Keratinocyte (primary cell): ENCODE measurements around the gene CPT1B. TPM values are rescaled to one million over a fixed set of nuclear protein-coding genes. Genes with fewer than 3 reads are reported as not detected.

Experiments
- DNase-seq: peaks from one replicate; pipeline ENCODE4 v3.0.0-alpha.2; 2011; ENCODE audit warnings: low read depth, missing footprints, low spot score
- FAIRE-seq: peaks from 2 replicates; lab custom pipeline; 2011; peaks lifted over from hg19 to GRCh38; lab: Jason Lieb, UNC
- H2AFZ ChIP-seq: 2 replicates; pipeline ENCODE4 v1.6.0; 2012; ENCODE audit warnings: low read length, control low read depth, inconsistent platforms; ENCODE audit not compliant: control insufficient read depth
- H3K27ac ChIP-seq: 2 replicates; pipeline ENCODE4 v1.5.1; 2011; ENCODE audit warnings: low read length; ENCODE audit not compliant: control insufficient read depth, insufficient read depth
- H3K27me3 ChIP-seq: 3 replicates; pipeline ENCODE4 v1.6.0; 2011; ENCODE audit warnings: low read length; ENCODE audit not compliant: control insufficient read depth, insufficient read depth; ENCODE audit errors: extremely low read depth
- H3K36me3 ChIP-seq, 2 experiments: 2 replicates in 1 of 2; 3 replicates in 1 of 2; pipeline ENCODE4 v1.5.1; 2011; ENCODE audit warnings: low read length in 2 of 2, mild to moderate bottlenecking in 1 of 2; ENCODE audit not compliant: control insufficient read depth in 2 of 2, insufficient read depth in 2 of 2; ENCODE audit errors: extremely low read depth in 1 of 2
- H3K4me1 ChIP-seq: 3 replicates; pipeline ENCODE4 v1.5.1; 2011; ENCODE audit warnings: low read length; ENCODE audit not compliant: control insufficient read depth, insufficient read depth; ENCODE audit errors: extremely low read depth
- H3K4me2 ChIP-seq: 3 replicates; pipeline ENCODE4 v1.6.0; 2011; ENCODE audit warnings: low read depth, low read length; ENCODE audit not compliant: control insufficient read depth, insufficient read depth; ENCODE audit errors: extremely low read depth
- H3K4me3 ChIP-seq, 3 experiments: fragments of 200-600 bp in 1 of 3; sonication (generic) in 1 of 3; 2 replicates in 2 of 3; 3 replicates in 1 of 3; pipeline ENCODE4 v1.5.1; 2011 to 2016; ENCODE audit warnings: low read length in 3 of 3, mild to moderate bottlenecking in 3 of 3, control low read depth in 2 of 3, inconsistent platforms in 1 of 3, low read depth in 1 of 3, mixed read lengths in 1 of 3, mixed run types in 1 of 3, moderate library complexity in 1 of 3; ENCODE audit not compliant: control insufficient read depth in 2 of 3, insufficient read depth in 2 of 3; ENCODE audit errors: extremely low read depth in 1 of 3
- H3K79me2 ChIP-seq: 2 replicates; pipeline ENCODE4 v1.6.0; 2012; ENCODE audit warnings: low read length; ENCODE audit not compliant: control insufficient read depth, insufficient read depth
- H3K9ac ChIP-seq: 3 replicates; pipeline ENCODE4 v1.6.0; 2011; ENCODE audit warnings: low read length; ENCODE audit not compliant: control insufficient read depth, insufficient read depth; ENCODE audit errors: extremely low read depth
- H3K9me1 ChIP-seq: 3 replicates; pipeline ENCODE4 v1.6.0; 2011; ENCODE audit warnings: low read length; ENCODE audit not compliant: control insufficient read depth, insufficient read depth; ENCODE audit errors: extremely low read depth
- H3K9me3 ChIP-seq: 2 replicates; pipeline ENCODE4 v1.5.1; 2012; ENCODE audit warnings: low read depth, low read length; ENCODE audit not compliant: control insufficient read depth
- H4K20me1 ChIP-seq: 3 replicates; pipeline ENCODE4 v1.6.0; 2011; ENCODE audit warnings: low read length; ENCODE audit not compliant: control insufficient read depth, insufficient read depth; ENCODE audit errors: extremely low read depth
- CTCF ChIP-seq, 3 experiments: IDR thresholded peaks in 1 of 3; conservative IDR thresholded peaks in 1 of 3; optimal IDR thresholded peaks in 1 of 3; 2 replicates in 2 of 3; 3 replicates in 1 of 3; pipeline versions ENCODE3 to v1.5.1; 2011; ENCODE audit warnings: low read length in 3 of 3, mild to moderate bottlenecking in 3 of 3, moderate library complexity in 2 of 3, control low read depth in 1 of 3, inconsistent platforms in 1 of 3; ENCODE audit not compliant: insufficient read depth in 2 of 3; ENCODE audit errors: extremely low read depth in 1 of 3
- EZH2 ChIP-seq: IDR thresholded peaks from one replicate; pipeline ENCODE4 v1.6.1; 2012; ENCODE audit warnings: inconsistent platforms, mild to moderate bottlenecking, low read length, moderate library complexity
- dilution Hi-C: fragments of 300-500 bp; cut with MboI; formaldehyde crosslinking; loops from one replicate; pipeline ENCODE4 v1.7.0; 2020; ENCODE audit warnings: low sequenced_read_pairs; ENCODE audit not compliant: extremely low pct_ligation_motif_present
- polyA plus RNA-seq, 5 experiments: library from polyadenylated mRNA; depleted of rRNA in 3 of 5; stranded (reverse) in 3 of 5; stranded (forward) in 1 of 5; unstranded in 1 of 5; fragments of >200 nt; gene quantifications; 1 replicate in 1 of 5; 2 replicates in 3 of 5; 3 replicates in 1 of 5; pipeline versions ENCODE4 v1.2.1 to v1.2.3, GENCODE V29; 2011 to 2012; ENCODE audit warnings: missing spikeins in 2 of 5, low read depth in 1 of 5, low replicate concordance in 1 of 5

Gene CPT1B
- polyA plus RNA-seq, 1 donor (not counting 4 experiments of a cell fraction or from before 2014, with no cell fraction given), result 11.0 TPM

GRCh38 chr22:50527921-50528681 is 50.1 kb downstream of the CPT1B start:
- dilution Hi-C loops, result no loop called here
- H2AFZ ChIP-seq, result no peak overlapping the region
- no peak for FAIRE-seq

GRCh38 chr22:50526834-50527801 is 51.1 kb downstream of the CPT1B start:
- Histone ChIP-seq H3K4me3 (peak overlapping the region; percentile 72 to 81 (median 79)), H3K4me2 (peak overlapping the region; percentile 69), H3K9me3 (no peaks in the 10 kb centered on the region), H3K27ac (peak overlapping the region; percentile 70), H4K20me1 (no peaks in the 10 kb centered on the region), H3K36me3 (peaks cover 12 to 19% of the 10 kb centered on the region in 2 experiments), H3K9me1 (no peaks in the 10 kb centered on the region), H3K4me1 (peaks cover 21% of the 10 kb centered on the region), H3K27me3 (peaks cover 11% of the 10 kb centered on the region), H3K79me2 (peaks cover 24% of the 10 kb centered on the region), H2AFZ (peak overlapping the region; percentile 3), H3K9ac (peak overlapping the region; percentile 85)
- TF ChIP-seq EZH2, result no peak
- TF ChIP-seq CTCF (optimal IDR thresholded peaks at IDR 0.05 in 1 of 3, IDR thresholded peaks at IDR 0.05 in 1 of 3, conservative IDR thresholded peaks at IDR 0.05 in 1 of 3; ENCODE audit: extremely low read depth in 1 of 3, insufficient read depth in 2 of 3, low read length in 3 of 3), result no peak
- FAIRE-seq (no peak), DNase-seq (no peak)
- dilution Hi-C loops, result no loop called here

More at GRCh38 chr22:50527921-50528681, 50.1 kb downstream of the CPT1B start:
- no peaks in the 10 kb centered on the region for H3K9me3 ChIP-seq
- no peak overlapping the region for H3K4me2 ChIP-seq
- H3K9me1 ChIP-seq, result no peaks in the 10 kb centered on the region
- H3K4me1 ChIP-seq, result peaks cover 21% of the 10 kb centered on the region
- peaks cover 19% of the 10 kb centered on the region for H3K79me2 ChIP-seq
- peaks cover 11% of the 10 kb centered on the region for H3K27me3 ChIP-seq
- H3K4me3 ChIP-seq, result no peak overlapping the region
- H4K20me1 ChIP-seq, result no peaks in the 10 kb centered on the region
- H3K36me3 ChIP-seq, result peaks cover 7 to 11% of the 10 kb centered on the region in 2 experiments
- H3K9ac ChIP-seq, result no peak overlapping the region
- TF ChIP-seq EZH2 (no peak), CTCF (optimal IDR thresholded peaks at IDR 0.05 in 1 of 3, IDR thresholded peaks at IDR 0.05 in 1 of 3, conservative IDR thresholded peaks at IDR 0.05 in 1 of 3; ENCODE audit: extremely low read depth in 1 of 3, insufficient read depth in 2 of 3, low read length in 3 of 3) (no peak)
- no peak overlapping the region for H3K27ac ChIP-seq
- no peak for DNase-seq
